Measurements from ENCODE around the gene SPATA32.

SPATA32 gene

GRCh38 chr17:45277216-45277849 is 15.4 kb upstream of the SPATA32 start:
- DNase-seq, result peak; percentile 91
- in situ Hi-C loops (cut with MboI; ENCODE audit: low pct_unique_long_range_greater_than_20kb, low sequenced_read_pairs), result loop anchor here (10.0 kb wide), 1 partner anchor 117 kb away; no protein-coding TSS in a partner anchor

- no peak for DNase-seq
- in situ Hi-C loops (cut with MboI; ENCODE audit: low pct_unique_long_range_greater_than_20kb, low sequenced_read_pairs), result loop anchor here (10.0 kb wide), 1 partner anchor 119 kb away; no protein-coding TSS in a partner anchor
Observed at GRCh38 chr17:45276031-45276430, 14.1 kb upstream of the SPATA32 start.

- in situ Hi-C loops (cut with MboI; ENCODE audit: low pct_unique_long_range_greater_than_20kb, low sequenced_read_pairs), result loop anchor here (10.0 kb wide), 1 partner anchor 121 kb away; no protein-coding TSS in a partner anchor
- DNase-seq, result no peak
Observed at GRCh38 chr17:45274033-45274432, 12.1 kb upstream of the SPATA32 start.

GRCh38 chr17:45273551-45273957 is 11.7 kb upstream of the SPATA32 start:
- in situ Hi-C loops (cut with MboI; ENCODE audit: low pct_unique_long_range_greater_than_20kb, low sequenced_read_pairs), result loop anchor here (10.0 kb wide), 1 partner anchor 121 kb away; no protein-coding TSS in a partner anchor
- no peak for DNase-seq

GRCh38 chr17:45271603-45272002 is 9.7 kb upstream of the SPATA32 start:
- DNase-seq, result no peak
- in situ Hi-C loops (cut with MboI; ENCODE audit: low pct_unique_long_range_greater_than_20kb, low sequenced_read_pairs), result loop anchor here (10.0 kb wide), 1 partner anchor 123 kb away; no protein-coding TSS in a partner anchor

- DNase-seq, result peak; percentile 57
- in situ Hi-C loops (cut with MboI; ENCODE audit: low pct_unique_long_range_greater_than_20kb, low sequenced_read_pairs), result loop anchor here (10.0 kb wide), 1 partner anchor 124 kb away; no protein-coding TSS in a partner anchor
Observed at GRCh38 chr17:45270828-45271418, 9.0 kb upstream of the SPATA32 start.

GRCh38 chr17:45269912-45270311 is 8.0 kb upstream of the SPATA32 start:
- no peak for DNase-seq
- in situ Hi-C loops (cut with MboI; ENCODE audit: low pct_unique_long_range_greater_than_20kb, low sequenced_read_pairs), result loop anchor here (10.0 kb wide), 1 partner anchor 125 kb away; no protein-coding TSS in a partner anchor

GRCh38 chr17:45267436-45268055 is 5.7 kb upstream of the SPATA32 start:
- no peak for DNase-seq
- in situ Hi-C loops (cut with MboI; ENCODE audit: low pct_unique_long_range_greater_than_20kb, low sequenced_read_pairs), result no loop called here

- in situ Hi-C loops (cut with MboI; ENCODE audit: low pct_unique_long_range_greater_than_20kb, low sequenced_read_pairs), result no loop called here
- DNase-seq, result no peak
Observed at GRCh38 chr17:45266372-45266926, 4.6 kb upstream of the SPATA32 start.

GRCh38 chr17:45265821-45266220 is 3.9 kb upstream of the SPATA32 start:
- DNase-seq, result no peak
- in situ Hi-C loops (cut with MboI; ENCODE audit: low pct_unique_long_range_greater_than_20kb, low sequenced_read_pairs), result no loop called here

GRCh38 chr17:45264988-45265387 is 3.1 kb upstream of the SPATA32 start:
- DNase-seq, result no peak
- in situ Hi-C loops (cut with MboI; ENCODE audit: low pct_unique_long_range_greater_than_20kb, low sequenced_read_pairs), result no loop called here

- DNase-seq, result no peak
- in situ Hi-C loops (cut with MboI; ENCODE audit: low pct_unique_long_range_greater_than_20kb, low sequenced_read_pairs), result no loop called here
Observed at GRCh38 chr17:45264430-45264829, 2.5 kb upstream of the SPATA32 start.

- in situ Hi-C loops (cut with MboI; ENCODE audit: low pct_unique_long_range_greater_than_20kb, low sequenced_read_pairs), result no loop called here
Observed at GRCh38 chr17:45263477-45263860, 1.6 kb upstream of the SPATA32 start.

GRCh38 chr17:45262516-45263476 is 902 bp upstream of the SPATA32 start:
- DNase-seq, result no peak
- in situ Hi-C loops (cut with MboI; ENCODE audit: low pct_unique_long_range_greater_than_20kb, low sequenced_read_pairs), result no loop called here

More at GRCh38 chr17:45263477-45263860, 1.6 kb upstream of the SPATA32 start:
- no peak for DNase-seq

GRCh38 chr17:45260204-45260783 is 1.6 kb downstream of the SPATA32 start:
- DNase-seq, result no peak
- in situ Hi-C loops (cut with MboI; ENCODE audit: low pct_unique_long_range_greater_than_20kb, low sequenced_read_pairs), result no loop called here

- in situ Hi-C loops (cut with MboI; ENCODE audit: low pct_unique_long_range_greater_than_20kb, low sequenced_read_pairs), result no loop called here
- no peak for DNase-seq
Observed at GRCh38 chr17:45258981-45259380, 2.9 kb downstream of the SPATA32 start.

GRCh38 chr17:45257115-45257514 is 4.8 kb downstream of the SPATA32 start:
- in situ Hi-C loops (cut with MboI; ENCODE audit: low pct_unique_long_range_greater_than_20kb, low sequenced_read_pairs), result no loop called here

GRCh38 chr17:45256114-45256966 is 5.6 kb downstream of the SPATA32 start:
- peak; percentile 52 for DNase-seq
- in situ Hi-C loops (cut with MboI; ENCODE audit: low pct_unique_long_range_greater_than_20kb, low sequenced_read_pairs), result no loop called here

More at GRCh38 chr17:45257115-45257514, 4.8 kb downstream of the SPATA32 start:
- DNase-seq, result no peak
